K562 (cell line): ENCODE results near the gene ABCB6. TPM values are rescaled to one million over a fixed set of nuclear protein-coding genes. Genes with fewer than 3 reads are reported as not detected.

Experiments used
- ATAC-seq: fragments of 200-7000 bp; cut with Tn5 transposase; 3 replicates; pipeline ENCODE4 v1.9.1; 2020; ENCODE audit warnings: moderate library complexity
- BruUV-seq: library from RNA; stranded (reverse); fragments of 400-500 nt; replicated peaks from 2 replicates; lab custom pipeline; 2021; lab: Mats Ljungman, UMichigan
- CTCF ChIA-PET: fragments of 300-600 bp; formaldehyde crosslinking; extraction: SDS; loops from one replicate; lab custom pipeline; 2021; ENCODE audit warnings: low intra/inter-chr PET ratio; lab: Yijun Ruan, JAX
- POLR2A ChIA-PET: fragments of 300-600, 350-650 bp; sonication (Branson Sonifier 250); formaldehyde crosslinking; extraction: SDS; loops from one replicate; lab custom pipeline; 2021; ENCODE audit warnings: antibody characterized with exemption, inconsistent platforms; lab: Yijun Ruan, JAX
- DNase-seq, 4 experiments: peaks; one replicate each; pipeline versions ENCODE4 v3.0.0 to v3.0.0-alpha.2; 2011 to 2018; ENCODE audit warnings: low spot score in 3 of 4, mixed read lengths in 3 of 4; ENCODE audit errors: extremely low read depth in 1 of 4
- FAIRE-seq: peaks from 2 replicates; lab custom pipeline; 2011; peaks lifted over from hg19 to GRCh38; lab: Jason Lieb, UNC
- H2AFZ ChIP-seq: 2 replicates; pipeline ENCODE4 v1.6.0; 2011; ENCODE audit warnings: low read depth, low read length, control low read depth, inconsistent platforms
- H3K27ac ChIP-seq: fragments of 200-600 bp; 3 replicates; pipeline ENCODE4 v1.8.0; 2011; ENCODE audit warnings: low read depth, mild to moderate bottlenecking, control low read depth, inconsistent platforms, low read length, moderate library complexity, mixed read lengths; ENCODE audit errors: extremely low read depth
- H3K27me3 ChIP-seq, 2 experiments: fragments of 300-600 bp in 1 of 2; 2 replicates in 1 of 2; 3 replicates in 1 of 2; pipeline versions ENCODE4 v1.6.0 to v1.8.0; 2011; ENCODE audit warnings: inconsistent platforms in 2 of 2, low read length in 2 of 2, mild to moderate bottlenecking in 1 of 2, mixed read lengths in 1 of 2, moderate library complexity in 1 of 2; ENCODE audit not compliant: control insufficient read depth in 2 of 2, insufficient read depth in 2 of 2
- H3K36me3 ChIP-seq: fragments of 300-600 bp; 3 replicates; pipeline ENCODE4 v1.8.0; 2011; ENCODE audit warnings: mild to moderate bottlenecking, low read length, inconsistent platforms; ENCODE audit not compliant: control insufficient read depth, insufficient read depth
- H3K4me1 ChIP-seq, 2 experiments: fragments of 200-600 bp in 1 of 2; replicated peaks in 1 of 2; 2 replicates in 1 of 2; 3 replicates in 1 of 2; pipeline versions ENCODE4 v1.5.1 to v1.8.0; 2011; ENCODE audit warnings: inconsistent platforms in 2 of 2, low read length in 2 of 2, mild to moderate bottlenecking in 1 of 2, mixed read lengths in 1 of 2, moderate library complexity in 1 of 2; ENCODE audit not compliant: control insufficient read depth in 2 of 2, insufficient read depth in 2 of 2
- H3K4me2 ChIP-seq: 2 replicates; pipeline ENCODE4 v1.6.1; 2011; ENCODE audit warnings: low read length, control low read depth, inconsistent platforms, mixed read lengths; ENCODE audit not compliant: insufficient read depth
- H3K4me3 ChIP-seq: fragments of 200-600 bp; sonication (generic), shearing (Covaris generic); 2 replicates; pipeline ENCODE4 v1.5.1; 2016; ENCODE audit warnings: control low read depth, inconsistent platforms
- H3K79me2 ChIP-seq: fragments of 200-600 bp; 3 replicates; pipeline ENCODE4 v1.8.0; 2011; ENCODE audit warnings: low read length, inconsistent platforms; ENCODE audit not compliant: control insufficient read depth, insufficient read depth
- H3K9ac ChIP-seq, 2 experiments: 2 replicates each; pipeline versions ENCODE4 v1.6.0 to v1.6.1; 2011; ENCODE audit warnings: low read depth in 2 of 2, low read length in 2 of 2, control low read depth in 1 of 2, inconsistent platforms in 1 of 2, mild to moderate bottlenecking in 1 of 2, mixed read lengths in 1 of 2; ENCODE audit not compliant: insufficient read depth in 1 of 2
- H3K9me1 ChIP-seq: one replicate; pipeline ENCODE4 v1.6.0; 2011; ENCODE audit warnings: inconsistent platforms, mild to moderate bottlenecking, low read length, moderate library complexity; ENCODE audit not compliant: control insufficient read depth, insufficient read depth
- H3K9me3 ChIP-seq: replicated peaks from 2 replicates; pipeline ENCODE4 v1.5.1; 2011; ENCODE audit warnings: low read depth, low read length, inconsistent platforms; ENCODE audit not compliant: control insufficient read depth, insufficient read depth
- H4K20me1 ChIP-seq: replicated peaks from 2 replicates; pipeline ENCODE4 v1.6.1; 2011; ENCODE audit warnings: low read length, inconsistent platforms, mixed read lengths; ENCODE audit not compliant: control insufficient read depth, insufficient read depth
- ARID2 ChIP-seq: fragments of 450-650 bp; IDR thresholded peaks from 2 replicates; pipeline ENCODE4 v1.6.1; 2017; ENCODE audit warnings: antibody characterized with exemption, mild to moderate bottlenecking
- DDX20 ChIP-seq: fragments of 450-650 bp; IDR thresholded peaks from 2 replicates; pipeline ENCODE4 v1.6.1; 2016; ENCODE audit warnings: missing genetic modification characterization, low read depth, mild to moderate bottlenecking, missing compliant biosample characterization, moderate library complexity
- EP300 ChIP-seq: IDR thresholded peaks from 2 replicates; pipeline ENCODE4 v1.6.1; 2012; ENCODE audit warnings: low read length, improper control_type of control experiment
- HMGN3 ChIP-seq: IDR thresholded peaks from 2 replicates; pipeline ENCODE4 v1.6.1; 2011; ENCODE audit warnings: borderline replicate concordance, low read depth, mild to moderate bottlenecking, mixed read lengths, low read length; ENCODE audit not compliant: insufficient read length; ENCODE audit errors: extremely low read depth
- PKNOX1 ChIP-seq: fragments of 450-650 bp; IDR thresholded peaks from 2 replicates; pipeline ENCODE4 v1.6.1; 2016
- POU5F1 ChIP-seq: fragments of 150-350 bp; IDR thresholded peaks from 2 replicates; pipeline ENCODE4 v1.6.1; 2014; ENCODE audit warnings: borderline replicate concordance, low read length, low read depth, mild to moderate bottlenecking; ENCODE audit not compliant: partially characterized antibody
- RBM17 ChIP-seq: fragments of 200-400 bp; formaldehyde crosslinking; IDR thresholded peaks from 2 replicates; pipeline ENCODE4 v1.6.1; 2017; ENCODE audit warnings: low read depth, mild to moderate bottlenecking, low read length, borderline replicate concordance
- SIRT6 ChIP-seq: IDR thresholded peaks from one replicate; pipeline ENCODE4 v1.6.1; 2012; ENCODE audit warnings: low read depth, mild to moderate bottlenecking, control low read depth, inconsistent platforms, low read length, moderate library complexity
- SMARCB1 ChIP-seq: IDR thresholded peaks from 2 replicates; pipeline ENCODE4 v1.6.1; 2011; ENCODE audit warnings: improper control_type of control experiment, low read depth; ENCODE audit not compliant: insufficient read length
- SRSF9 ChIP-seq: fragments of 200-400 bp; formaldehyde crosslinking; IDR thresholded peaks from 2 replicates; pipeline ENCODE4 v1.6.1; 2017; ENCODE audit warnings: low read depth, low read length, borderline replicate concordance
- ZNF175 ChIP-seq: fragments of 200-800 bp; sonication (Bioruptor generic); IDR thresholded peaks from 2 replicates; pipeline ENCODE4 v1.6.1; 2016; ENCODE audit warnings: low read depth, mild to moderate bottlenecking, missing genetic modification characterization, missing compliant biosample characterization
- WGBS: fragments of 100-300 bp; shearing (Covaris generic); methylation state at CpG from one replicate; pipeline ENCODE4 v1.1.6; 2016; ENCODE audit warnings: low coverage, mixed read lengths; ENCODE audit not compliant: insufficient coverage; ENCODE audit errors: missing lambda C conversion rate; 5-methylcytosine and 5-hydroxymethylcytosine counted together
- in situ Hi-C: fragments of 300-500 bp; cut with MboI; formaldehyde crosslinking; loops from 4 replicates; pipeline ENCODE4 v1.15.0; 2018; ENCODE audit warnings: inconsistent platforms, mixed read lengths
- intact Hi-C: fragments of 100-400 bp; cut with micrococcal nuclease; formaldehyde crosslinking; loops from 2 replicates; pipeline ENCODE4 v1.14.2; 2022
- polyA plus RNA-seq, 8 experiments: library from polyadenylated mRNA; depleted of rRNA in 4 of 8; stranded (reverse) in 5 of 8; unstranded in 3 of 8; fragments of >200 nt; fragmentation: Nextera tagmentation in 2 of 8; fragmentation: Illumina TruSeq in 1 of 8; extraction: Ambion mirVana in 2 of 8; extraction: Trizol in 1 of 8; gene quantifications; 2 replicates each; pipeline versions ENCODE4 v1.2.1 to v1.2.3, GENCODE V29; 2011 to 2014; ENCODE audit warnings: inconsistent platforms in 1 of 8, missing spikeins in 1 of 8
- total RNA-seq, 7 experiments: library from RNA; depleted of rRNA in 6 of 7; stranded (reverse); fragments of >200 nt in 6 of 7; fragmentation: Illumina TruSeq in 2 of 7; extraction: Trizol in 2 of 7; gene quantifications; 2 replicates each; pipeline versions ENCODE4 v1.2.1 to v1.2.3, GENCODE V29; 2011 to 2021; ENCODE audit warnings: low replicate concordance in 1 of 7

The ABCB6 gene
- total and polyA plus RNA-seq, 9 of the 15 experiments (the other 6 are each of a cell fraction or from before 2014, with no cell fraction given), result 3.7 to 29.8 (median 16.8) TPM

DNA sequence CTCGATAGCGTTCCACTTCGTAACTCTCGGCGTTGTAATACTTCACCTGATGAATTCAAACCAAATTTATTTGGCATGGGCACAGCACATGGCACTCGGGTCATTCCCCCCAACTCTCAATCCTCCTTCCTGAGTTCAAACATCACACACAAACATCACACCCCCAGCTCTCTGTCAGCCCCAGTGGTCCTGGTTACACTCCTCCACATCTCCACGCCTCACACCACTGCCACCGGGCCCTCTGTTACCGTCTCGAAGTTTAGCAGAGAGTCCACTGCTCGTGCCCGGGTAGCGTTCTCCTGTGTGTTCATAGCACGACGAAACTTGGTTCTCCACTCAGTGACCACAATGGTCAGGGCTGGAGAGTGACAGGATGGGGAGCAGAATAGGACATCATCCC lies 4.6 kb downstream of the ABCB6 start:
- Histone ChIP-seq H2AFZ (no peak overlapping the region), H3K4me2 (no peak overlapping the region), H3K9me1 (no peaks in the 10 kb centered on the region), H3K27me3 (no peaks in the 10 kb centered on the region), H4K20me1 (0 out of 2 replicates have a peak, but pooled peaks cover 2% of the 10 kb centered on the region), H3K4me1 (peaks cover 10 to 31% of the 10 kb centered on the region in 2 experiments; a peak in 4 of 5 replicates), H3K9me3 (no peaks in the 10 kb centered on the region), H3K4me3 (no peak overlapping the region), H3K79me2 (peaks cover 27% of the 10 kb centered on the region), H3K27ac (no peak overlapping the region), H3K36me3 (peaks cover 70% of the 10 kb centered on the region), H3K9ac (no peak overlapping the region)
- FAIRE-seq, result no peak
- no peak for ATAC-seq
- POLR2A ChIA-PET, result interaction anchor here (0.7 kb wide), 1 partner anchor 24 kb away, joined by 3 read pairs; no protein-coding TSS in a partner anchor
- CTCF ChIA-PET, result no interaction called here
- intact Hi-C loops (no loop called here), in situ Hi-C loops (no loop called here)
- TF ChIP-seq RBM17, result no peak
- no peak for TF ChIP-seq ZNF175 (CRISPR knock-in tag)
- no peak for TF ChIP-seq DDX20 (tag)
- no peak for TF ChIP-seq SIRT6
- TF ChIP-seq POU5F1, result no peak
- no peak for TF ChIP-seq PKNOX1
- no peak for TF ChIP-seq EP300
- TF ChIP-seq ARID2, result no peak
- no peak for TF ChIP-seq SMARCB1
- TF ChIP-seq HMGN3, result no peak
- no peak for TF ChIP-seq SRSF9
- WGBS, result 98% methylated on average over 13 of the region's 15 CpGs
- BruUV-seq, result no TSS peak
- DNase-seq, result no peak
